CD4-positive, alpha-beta T cell treated with Interleukin-2 at 100 ng/mL for 4 hours (primary cell): ENCODE measurements around the gene ENOX2.

Source experiments
- DNase-seq: peaks from one replicate; pipeline ENCODE4 v3.0.0-alpha.2; 2020; ENCODE audit warnings: low spot score

ENOX2 gene

DNA sequence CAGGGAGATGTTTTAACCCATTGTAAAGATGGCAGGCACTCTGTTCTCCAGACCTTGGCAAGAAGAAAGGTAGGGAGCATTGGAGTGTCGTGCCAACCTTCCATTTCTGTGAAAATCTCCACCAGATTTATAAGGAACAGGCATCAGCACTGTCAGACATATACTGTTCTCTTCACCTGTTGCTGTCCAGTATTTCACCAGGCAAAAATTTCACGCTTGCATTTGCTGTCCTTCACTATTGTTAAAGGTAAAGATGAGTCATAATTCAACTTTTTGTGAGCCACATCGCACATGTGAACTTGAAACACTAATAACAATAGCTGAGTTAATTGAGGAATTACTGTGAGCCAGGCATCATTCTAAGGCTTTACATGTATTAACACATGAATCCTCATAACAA lies 203.4 kb downstream of the ENOX2 start:
- no peak for DNase-seq

DNA sequence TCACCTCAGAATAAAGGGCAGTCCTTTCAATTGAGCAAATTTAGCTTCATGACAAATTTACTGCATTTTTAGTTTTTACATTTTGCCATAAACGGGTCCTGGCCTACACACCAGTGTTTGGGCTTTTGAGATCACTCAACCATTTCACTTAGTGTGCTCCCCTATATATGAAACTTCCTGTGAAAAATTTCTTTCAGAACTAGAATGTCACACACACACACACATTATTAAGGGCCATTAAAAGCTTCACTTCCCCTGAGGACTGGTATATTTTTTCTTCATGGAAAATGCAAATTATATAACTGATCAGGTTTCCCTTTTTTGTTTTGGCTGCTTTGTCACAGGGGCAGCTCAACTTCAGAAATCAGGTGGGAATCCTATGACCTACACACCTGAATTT lies 206.5 kb downstream of the ENOX2 start:
- DNase-seq = no peak

DNA sequence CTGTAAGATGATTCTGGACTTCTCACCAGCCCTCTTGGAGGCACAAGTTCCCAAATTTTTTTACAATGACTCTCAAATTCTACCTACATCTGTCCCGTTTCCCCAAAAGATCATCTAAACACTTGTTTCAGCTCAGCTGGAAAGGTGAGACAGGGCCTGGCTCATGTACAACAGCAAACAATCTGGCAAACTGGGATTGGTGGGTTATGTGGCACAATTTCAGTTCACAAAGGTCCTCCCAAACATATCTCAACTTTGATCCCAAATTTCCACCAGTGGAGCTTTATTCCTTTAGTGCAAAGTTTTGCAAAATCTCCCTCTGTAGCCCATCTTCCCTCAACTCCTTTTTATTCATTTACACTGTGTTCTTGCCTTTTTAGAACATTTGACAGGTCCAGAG lies 207.1 kb downstream of the ENOX2 start:
- DNase-seq = no peak

DNA sequence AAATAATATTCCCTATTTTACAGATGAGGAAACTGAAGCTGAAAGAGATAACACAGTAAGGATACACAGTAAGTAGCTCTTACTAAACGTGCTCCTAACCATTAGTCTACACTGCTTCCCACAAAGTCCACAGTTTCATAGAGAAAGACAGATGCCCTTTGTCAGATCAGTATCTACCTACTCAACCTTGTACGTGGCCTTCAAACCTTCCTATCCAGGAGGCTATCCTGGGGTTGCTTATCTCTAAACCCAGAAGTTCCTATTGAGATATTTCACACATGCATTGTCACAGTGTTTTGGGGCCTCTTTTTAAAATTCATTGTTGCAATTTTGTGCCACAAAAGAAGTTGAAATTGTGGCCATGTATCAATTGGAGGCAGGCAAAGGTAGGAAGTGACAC lies 208.0 kb downstream of the ENOX2 start:
- no peak for DNase-seq

DNA sequence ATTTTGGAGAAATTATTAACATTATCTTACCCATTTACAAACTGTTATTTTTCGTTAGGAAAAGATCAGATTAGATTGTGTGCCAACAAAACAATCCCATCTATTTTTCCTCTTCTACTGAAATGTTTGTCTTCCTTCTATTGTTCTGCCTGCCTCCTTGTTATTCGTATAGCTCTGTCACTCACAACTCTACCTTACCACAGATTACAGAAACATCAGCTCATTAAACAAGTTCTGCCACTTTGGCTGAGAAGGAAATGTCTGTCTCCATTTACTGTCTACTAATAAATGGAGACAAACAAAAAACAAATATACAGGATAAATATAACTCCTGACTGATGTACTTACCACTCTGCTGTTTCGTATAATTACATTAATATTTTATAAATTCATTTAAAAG lies 211.4 kb downstream of the ENOX2 start:
- no peak for DNase-seq

DNA sequence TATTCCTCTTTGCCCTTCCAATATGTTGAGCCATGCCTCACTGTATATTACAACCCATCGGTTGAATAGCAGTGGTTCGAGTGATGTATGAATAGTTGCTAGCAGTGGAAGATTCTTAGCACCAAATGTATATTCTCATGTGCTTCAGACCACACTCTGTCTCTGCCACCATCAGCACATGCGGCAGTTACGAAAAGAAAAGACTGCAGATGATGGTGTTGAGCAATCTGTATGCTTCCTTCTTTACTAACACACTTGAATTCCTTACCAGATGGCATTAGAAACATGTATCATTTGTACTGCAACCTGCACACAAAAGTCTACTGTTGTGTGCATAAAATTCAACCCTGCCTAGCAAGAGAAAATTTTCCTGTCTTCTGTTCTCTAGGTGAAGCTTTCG lies 214.6 kb downstream of the ENOX2 start:
- no peak for DNase-seq

DNA sequence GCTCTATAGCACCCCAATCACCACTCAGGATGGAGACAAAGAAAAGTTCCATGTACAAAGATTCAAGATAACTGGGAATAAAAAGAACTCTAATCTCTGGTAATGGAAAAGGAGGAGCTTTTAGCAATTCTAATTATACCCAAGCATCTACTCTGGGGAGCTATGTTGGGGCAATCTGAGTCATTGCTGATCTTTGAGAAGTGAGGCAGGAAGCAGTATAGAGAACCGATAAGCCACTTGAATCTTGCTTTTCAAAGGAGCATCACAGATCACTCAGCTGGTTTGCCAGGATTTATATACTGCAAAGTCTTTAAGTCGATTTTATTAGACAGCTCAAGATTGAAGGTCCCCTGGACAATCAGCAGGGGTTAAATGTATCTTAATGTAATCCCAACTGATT lies 220.0 kb downstream of the ENOX2 start:
- DNase-seq = no peak

DNA sequence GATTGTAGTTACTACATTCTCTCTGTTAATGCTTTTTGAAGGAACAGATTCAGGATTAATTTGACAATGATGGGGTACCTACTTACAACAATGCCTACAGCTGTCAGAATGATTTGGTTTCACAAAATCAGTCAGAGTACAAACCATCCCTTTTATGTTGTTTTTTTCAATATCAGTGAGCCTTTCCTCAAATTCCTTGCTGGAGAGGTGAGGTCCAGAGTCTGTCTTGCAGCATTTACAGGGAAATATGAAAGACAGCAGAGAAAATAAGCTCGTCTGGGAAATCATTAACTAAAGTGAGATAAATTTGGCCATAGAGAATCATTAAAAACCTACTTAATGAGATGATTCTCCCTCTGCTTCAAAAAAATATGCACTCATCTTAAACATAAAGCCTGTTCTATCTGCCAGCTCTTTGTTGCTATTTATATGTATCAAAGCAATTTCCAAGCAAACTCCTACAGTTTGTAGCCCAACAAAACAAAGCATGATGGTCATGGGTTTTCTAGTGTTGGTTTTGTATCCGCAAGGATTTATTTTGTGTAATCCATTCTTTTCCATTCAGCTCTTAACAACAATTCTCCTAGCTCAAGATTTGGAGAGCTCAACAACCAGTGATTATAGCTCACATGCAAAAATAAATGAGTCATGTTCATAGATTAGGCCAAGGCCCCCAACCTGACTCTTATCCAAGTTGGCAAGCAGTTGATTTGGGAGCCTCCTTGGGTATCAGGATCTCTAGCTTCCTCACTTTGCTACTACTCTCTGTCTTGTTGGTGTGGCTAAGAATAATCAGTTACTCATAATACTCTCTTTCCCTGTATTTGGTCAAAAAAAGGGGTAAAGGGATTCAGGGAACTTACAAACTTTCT lies 222.6 kb downstream of the ENOX2 start:
- no peak for DNase-seq

DNA sequence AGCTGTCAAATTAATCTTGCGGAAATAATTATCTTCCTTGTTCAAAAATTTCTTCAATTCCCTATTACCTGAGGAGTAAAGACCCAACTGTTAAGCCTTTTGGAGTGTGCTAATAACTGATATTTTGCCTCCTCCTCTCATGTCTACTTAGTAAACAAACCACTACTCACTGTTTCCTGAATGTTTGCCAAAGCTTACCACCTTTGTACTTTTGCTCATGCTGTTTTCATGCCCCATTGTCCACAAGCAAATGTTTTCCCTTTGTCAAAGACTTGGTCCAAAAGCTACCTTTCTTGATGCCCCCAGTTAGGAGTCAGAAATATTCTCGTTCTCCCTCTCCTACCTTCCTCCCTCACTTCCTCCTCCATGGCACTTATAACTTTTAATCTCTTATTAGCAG lies 226.1 kb downstream of the ENOX2 start:
- DNase-seq = no peak

DNA sequence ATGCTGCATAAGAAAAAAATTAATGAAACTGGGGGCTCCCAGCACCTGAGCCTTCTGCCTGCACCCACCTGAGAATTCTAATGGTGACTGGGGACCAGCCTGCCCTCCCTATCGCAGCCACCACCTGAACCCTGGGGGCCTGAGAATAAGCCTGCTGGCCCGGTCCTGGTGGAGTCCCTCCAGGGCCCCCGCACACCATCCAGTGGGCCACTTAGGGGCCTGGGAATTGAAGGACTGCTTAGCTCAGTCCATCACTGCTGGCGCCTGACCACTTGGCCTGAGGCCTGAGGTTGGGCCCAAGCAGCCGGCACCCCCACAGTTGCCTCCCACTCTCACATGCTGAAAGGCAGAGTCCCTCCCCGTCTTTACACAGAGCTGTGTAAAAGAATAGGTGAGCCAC lies 230.8 kb downstream of the ENOX2 start:
- DNase-seq = no peak

DNA sequence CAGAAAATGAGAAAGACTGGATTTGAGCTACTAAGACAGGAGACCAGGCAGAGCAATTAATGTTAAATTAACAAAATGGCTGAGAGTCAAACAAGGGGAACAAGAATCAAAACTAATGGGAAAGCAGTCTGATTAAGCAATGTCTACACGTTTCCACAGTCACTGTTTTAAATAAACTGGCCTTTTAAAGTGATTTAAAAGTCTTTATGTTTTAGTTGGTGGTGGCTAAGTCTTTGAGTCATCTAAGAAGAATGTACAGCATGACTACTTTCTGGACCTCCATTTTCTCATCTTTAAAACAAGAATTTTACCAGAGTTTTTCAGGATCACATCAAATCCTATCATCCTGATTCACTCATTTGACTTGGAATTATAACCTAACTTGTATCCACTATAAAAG lies 233.8 kb downstream of the ENOX2 start:
- no peak for DNase-seq

DNA sequence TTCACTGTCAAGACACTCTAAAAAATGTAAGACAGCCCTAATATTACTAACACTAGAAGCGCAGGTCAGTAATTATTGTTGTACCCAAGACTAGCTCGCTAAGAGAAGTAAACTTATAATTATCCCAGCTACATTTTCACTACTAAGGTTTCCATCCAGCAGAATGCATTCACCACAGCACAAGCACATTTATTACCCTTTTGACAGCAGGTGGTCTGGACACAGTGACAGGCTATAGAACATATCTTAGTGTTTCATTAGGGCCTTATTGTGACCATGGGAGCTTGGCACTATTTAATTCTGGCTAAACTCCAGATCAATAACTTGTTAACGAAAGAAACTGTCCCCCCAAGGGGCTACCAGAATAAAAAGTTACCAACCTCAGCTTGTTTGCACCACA lies 237.7 kb downstream of the ENOX2 start:
- no peak for DNase-seq

DNA sequence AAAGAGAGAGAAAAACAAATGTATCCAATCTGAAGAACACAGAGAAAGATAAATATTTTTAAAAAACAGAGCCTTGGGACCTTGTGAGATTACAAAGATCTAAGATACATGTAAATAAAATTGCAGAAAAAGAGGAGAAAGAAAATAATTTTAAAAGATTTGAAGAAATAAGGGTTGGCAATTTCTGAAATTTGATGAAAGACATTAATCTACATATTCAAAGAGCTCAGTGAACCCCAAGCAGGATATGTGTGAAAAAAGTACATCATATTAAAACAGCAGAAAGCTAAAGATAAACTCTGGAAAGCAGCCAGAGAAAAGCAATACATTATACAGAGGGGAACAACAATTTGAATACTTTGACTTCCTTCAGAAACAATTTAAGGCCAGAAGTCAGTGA lies 244.7 kb downstream of the ENOX2 start:
- no peak for DNase-seq

DNA sequence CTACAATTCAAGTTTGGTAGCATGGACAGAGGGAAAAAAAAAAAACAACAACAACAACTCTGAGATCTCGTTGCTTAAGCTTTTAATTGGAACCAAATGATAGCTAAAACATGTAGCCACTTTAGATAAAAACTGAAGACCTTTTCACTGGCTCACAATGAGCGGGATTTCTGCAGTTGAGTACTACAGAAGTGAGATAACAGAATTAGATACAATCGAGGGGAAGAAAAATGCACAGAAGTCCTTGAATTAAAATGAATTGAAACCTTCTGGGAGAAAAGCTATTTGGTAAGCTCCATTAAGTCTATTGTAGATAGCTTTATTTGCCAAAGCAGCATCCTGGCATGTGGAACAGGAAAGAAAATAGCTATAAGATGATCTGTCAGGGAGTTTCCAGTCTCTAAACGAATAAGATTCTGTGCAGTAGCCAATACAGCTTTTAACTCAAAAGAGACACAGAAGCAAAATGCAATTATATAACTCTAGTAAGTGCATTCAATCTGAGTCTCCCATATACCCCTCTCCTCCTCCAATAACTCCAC lies 248.5 kb downstream of the ENOX2 start:
- no peak for DNase-seq

DNA sequence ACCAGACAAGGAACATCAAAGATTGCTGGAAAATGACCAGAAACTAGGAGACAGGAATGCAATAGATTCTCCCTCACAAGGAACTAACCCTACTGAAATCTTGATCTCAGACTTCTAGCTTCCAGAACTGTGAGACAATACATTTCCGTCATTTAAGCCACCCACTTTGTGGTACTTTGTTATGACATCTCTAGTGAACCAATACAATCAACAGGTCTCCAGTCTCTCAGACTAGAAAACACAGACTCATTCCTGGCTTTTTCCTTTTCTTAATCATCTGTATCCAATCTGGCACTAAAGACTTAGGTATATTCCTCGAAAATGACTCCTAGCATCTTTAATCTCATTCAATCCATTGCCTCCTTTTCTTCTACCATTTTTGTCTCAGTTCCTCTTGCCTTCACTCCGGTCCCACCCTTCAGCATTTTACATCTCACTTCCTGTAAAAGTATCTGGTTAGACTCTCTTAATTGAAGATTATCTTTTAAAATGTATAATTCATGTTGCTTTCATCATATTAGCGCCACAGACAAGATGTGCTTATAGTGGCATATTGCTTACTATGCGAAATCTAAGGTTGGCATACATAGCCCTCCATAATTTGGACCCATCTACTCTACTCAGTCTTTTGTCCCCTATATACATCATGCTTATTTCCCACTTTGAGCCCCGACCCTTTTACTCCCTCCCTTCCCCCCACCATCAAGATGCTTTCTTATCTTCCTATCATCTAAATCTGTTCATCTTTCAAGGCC lies 250.0 kb downstream of the ENOX2 start:
- DNase-seq = no peak

DNA sequence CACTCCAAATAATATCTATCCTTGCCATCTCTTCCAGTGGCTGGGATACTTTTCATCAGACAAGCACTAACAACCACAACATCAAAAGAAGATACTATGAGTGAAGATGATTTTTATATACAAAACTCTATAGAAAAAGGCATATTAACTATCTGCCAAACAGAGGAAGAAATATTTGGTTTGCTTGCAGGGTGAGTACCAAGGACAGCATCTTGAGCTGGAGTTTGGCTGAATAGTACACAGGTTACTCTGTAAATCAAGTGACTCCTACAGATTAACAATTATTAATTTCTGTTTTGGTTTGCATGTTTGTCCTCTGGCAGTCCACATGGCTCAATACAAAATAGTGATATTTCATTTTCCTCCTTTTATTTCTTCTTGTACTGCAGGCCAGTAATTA lies 253.3 kb downstream of the ENOX2 start:
- DNase-seq = no peak

DNA sequence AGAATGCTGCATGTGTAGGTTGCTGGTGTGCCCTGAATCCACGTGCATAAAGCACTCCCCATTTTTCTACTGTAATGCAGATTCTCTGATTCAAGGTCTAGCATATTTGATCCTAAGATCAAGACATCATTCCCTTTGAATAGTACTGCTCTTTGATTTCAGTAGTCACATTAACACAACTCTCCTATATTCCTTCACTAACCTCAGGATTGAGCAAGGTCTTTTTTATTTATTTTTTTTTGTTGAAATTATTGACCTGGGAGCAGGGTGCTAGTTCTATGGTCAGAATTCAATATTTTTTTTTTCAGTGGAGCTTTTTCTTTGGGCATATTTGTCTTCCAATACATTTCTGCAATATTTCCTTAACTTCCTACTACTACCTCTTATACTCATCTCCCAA lies 255.5 kb downstream of the ENOX2 start:
- no peak for DNase-seq

DNA sequence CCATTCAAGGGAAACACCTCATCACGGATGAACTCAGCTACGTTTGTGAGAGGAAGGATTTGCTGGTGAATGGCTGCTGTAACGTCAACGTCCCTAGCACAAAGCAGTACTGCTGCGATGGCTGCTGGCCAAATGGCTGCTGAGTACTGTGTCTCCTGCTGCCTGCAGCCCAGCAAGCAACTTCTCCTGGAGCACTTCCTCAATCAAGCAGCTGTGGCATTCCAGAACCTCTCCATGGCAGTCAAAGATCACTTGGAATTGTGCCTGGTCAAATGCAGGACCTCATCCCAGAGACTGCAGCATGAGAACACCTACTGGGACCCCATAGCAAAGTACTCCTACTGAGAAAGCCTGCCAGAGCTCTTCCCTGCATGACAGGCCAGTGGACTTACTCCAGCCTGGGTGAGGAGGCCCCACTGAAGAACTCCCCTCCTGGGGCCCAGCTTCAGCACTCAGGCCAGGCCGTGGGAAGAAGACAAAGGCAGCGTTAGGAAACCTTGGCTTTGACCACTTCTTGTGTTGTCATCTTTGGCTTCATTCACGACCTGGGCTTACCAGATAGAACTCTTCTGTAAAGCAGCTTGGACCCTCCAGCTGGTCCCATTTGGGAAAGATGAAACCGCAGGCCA lies 256.9 kb downstream of the ENOX2 start:
- DNase-seq = no peak

DNA sequence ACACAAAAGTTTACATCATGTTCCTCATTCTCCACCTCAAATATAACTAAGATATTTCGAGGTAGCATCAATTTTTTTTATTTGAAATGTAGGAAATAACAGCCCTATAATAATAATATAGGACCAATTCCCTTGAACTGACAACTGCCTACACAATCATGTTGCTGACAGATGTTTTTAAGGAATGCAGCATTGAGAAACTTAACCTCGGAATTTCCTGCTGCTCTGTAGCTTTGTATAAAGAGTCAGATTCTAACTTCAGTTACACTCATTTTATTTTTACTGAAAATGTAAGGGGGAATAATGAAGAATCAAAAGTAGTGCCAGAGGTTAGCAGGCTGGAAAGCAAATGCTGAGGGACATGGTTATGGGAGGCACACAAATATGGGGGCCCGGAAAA lies 265.4 kb downstream of the ENOX2 start:
- DNase-seq = no peak

DNA sequence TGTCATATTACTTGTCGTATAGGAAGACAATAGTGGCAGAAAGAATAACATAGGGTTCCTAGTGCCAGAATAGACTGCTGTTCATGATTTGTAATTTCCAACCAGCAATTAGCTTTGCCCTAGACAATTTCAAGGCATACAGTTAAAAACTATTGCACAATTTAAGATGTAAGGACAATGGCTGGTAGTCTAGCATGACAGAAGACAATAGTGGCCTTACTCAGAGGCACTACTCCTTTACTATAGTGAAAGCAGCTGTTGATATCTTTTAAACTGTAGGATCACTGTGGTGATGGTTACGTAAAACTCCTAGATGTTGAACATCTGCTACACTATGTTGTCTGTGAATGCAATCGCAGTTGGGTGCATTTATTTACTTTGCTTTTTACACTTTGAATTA lies 266.7 kb downstream of the ENOX2 start:
- DNase-seq = no peak

DNA sequence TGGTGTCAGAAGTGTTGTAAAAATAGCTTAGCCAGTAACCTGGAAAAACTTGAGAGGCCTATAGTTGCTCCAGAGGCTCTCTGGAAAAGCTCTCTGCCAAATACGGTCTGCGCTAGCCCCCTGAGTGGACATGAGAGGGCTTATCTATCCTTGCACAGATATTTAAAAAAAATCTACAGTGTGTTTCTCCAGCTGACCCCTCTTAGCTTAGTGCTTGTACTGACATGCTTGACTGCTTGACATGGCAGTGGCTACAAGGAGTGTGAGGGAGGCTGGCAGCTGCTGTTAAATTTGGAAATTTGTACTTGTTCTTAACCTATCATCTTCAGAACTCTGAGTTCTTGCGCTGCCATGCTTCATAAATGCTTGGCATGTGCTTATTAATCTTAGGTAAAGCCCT lies 272.0 kb downstream of the ENOX2 start:
- DNase-seq = no peak

DNA sequence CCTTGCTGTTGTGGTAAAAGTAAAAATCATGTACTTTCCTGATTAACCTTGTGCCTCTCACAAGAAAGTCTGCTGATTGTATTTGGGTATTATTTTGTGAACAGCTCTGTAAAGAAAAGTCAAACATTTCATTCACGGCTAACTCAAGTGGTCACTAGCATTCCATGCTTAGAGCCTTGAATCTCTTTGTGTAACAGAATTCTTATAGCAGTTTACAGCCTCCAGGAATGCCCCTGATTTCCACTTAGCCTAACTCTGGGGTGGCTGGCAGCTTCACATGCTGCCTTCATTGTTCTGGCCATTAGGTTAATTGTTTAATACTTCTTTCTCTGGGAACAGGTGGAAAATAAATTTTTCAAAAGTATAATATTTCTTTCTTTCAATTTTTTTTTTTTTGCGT lies 274.5 kb downstream of the ENOX2 start:
- DNase-seq = no peak

DNA sequence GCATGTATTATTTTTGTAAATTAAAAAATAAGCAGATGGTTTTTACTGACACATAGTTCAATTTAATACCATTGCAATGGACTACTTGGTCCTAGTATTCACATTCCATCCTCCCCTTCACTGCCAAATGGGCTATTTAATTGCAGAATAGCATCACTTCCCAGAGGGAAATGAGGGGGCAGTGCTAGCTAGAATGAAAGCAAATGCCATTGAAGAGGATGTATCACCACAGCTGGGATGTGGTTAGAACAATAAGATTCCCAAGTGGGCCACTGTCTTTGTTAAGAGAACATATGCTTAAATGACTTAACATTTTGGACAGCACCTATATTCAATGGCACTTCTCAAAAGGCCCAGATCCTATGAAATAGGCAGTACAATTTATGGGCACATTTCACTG lies 276.5 kb downstream of the ENOX2 start:
- no peak for DNase-seq
